Skeletal muscle cell (primary cell): ENCODE results near the gene PTPRD.

Experiments used
- DNase-seq: peaks from one replicate; pipeline ENCODE4 v3.0.0-alpha.2; 2010; ENCODE audit warnings: low read depth
- H3K4me3 ChIP-seq: 2 replicates; pipeline ENCODE4 v1.5.1; 2011; ENCODE audit warnings: low read depth, mild to moderate bottlenecking, control low read depth, low read length, moderate library complexity

Gene PTPRD

DNA sequence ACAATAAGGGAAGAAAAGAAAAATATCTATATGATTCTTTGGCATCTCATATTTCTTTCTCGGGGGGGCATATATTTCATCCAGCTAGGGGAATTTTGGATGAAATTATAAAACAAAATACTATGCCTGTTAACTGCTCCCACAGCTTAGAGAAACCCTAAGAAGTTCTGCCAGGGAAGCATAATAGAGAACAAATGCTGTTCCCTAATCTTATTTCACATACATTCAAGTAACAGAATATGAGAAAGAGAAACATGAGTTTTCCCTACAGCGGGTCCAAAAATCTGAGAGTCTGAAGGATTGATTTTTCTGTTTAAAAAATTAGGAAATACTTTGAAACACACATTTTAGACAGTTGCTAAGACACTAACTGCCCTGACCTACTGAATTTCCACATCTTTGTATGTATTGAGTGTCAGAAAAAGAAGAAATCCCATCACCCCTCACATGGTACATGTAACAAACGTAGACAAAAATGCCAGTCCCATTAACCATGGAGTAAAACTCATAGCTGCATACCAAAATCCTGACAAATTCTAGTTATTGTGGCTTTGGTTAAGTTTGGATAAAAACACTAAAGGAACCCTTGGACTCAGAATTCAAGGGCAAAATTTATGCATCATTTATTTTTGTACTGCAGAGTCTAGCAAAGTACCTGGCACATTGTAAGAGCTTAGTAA is 2193.1 kb downstream of the PTPRD start:
- no peak overlapping the region for H3K4me3 ChIP-seq
- peak; percentile 28 for DNase-seq

GRCh38 chr9:8417341-8417740 is 2195.5 kb downstream of the PTPRD start:
- no peak for DNase-seq
- no peak overlapping the region for H3K4me3 ChIP-seq

GRCh38 chr9:8412327-8412726 is 2200.5 kb downstream of the PTPRD start:
- DNase-seq: no peak
- H3K4me3 ChIP-seq: no peak overlapping the region

DNA sequence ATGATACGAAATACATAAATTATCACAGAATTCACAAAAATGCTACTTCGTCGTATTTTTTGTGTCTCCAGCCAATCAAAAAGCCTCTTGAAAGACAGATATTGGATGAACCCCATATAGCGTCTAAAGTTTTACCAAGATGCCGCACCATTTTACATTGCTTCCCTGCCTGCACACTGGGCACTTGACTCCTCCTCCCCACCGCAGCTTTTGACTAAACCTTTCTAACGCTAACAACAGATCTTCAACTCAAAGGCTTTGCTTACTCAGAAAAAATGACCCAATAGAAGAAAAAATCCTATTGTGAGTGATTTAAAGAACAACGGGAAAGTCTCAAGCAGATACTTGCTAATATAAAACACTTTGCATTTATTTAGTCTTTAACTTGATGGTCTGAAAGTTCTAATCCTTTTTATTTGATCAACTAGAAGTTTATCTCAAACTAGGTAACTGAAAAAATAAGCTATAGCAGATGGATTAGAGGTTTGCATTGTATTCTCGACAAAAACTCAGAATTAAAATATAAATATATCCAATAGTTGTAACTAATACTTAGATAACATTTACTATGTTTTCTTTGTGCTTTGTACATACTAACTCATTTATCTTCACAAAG is 2204.1 kb downstream of the PTPRD start:
- H3K4me3 ChIP-seq: no peak overlapping the region
- DNase-seq: no peak

DNA sequence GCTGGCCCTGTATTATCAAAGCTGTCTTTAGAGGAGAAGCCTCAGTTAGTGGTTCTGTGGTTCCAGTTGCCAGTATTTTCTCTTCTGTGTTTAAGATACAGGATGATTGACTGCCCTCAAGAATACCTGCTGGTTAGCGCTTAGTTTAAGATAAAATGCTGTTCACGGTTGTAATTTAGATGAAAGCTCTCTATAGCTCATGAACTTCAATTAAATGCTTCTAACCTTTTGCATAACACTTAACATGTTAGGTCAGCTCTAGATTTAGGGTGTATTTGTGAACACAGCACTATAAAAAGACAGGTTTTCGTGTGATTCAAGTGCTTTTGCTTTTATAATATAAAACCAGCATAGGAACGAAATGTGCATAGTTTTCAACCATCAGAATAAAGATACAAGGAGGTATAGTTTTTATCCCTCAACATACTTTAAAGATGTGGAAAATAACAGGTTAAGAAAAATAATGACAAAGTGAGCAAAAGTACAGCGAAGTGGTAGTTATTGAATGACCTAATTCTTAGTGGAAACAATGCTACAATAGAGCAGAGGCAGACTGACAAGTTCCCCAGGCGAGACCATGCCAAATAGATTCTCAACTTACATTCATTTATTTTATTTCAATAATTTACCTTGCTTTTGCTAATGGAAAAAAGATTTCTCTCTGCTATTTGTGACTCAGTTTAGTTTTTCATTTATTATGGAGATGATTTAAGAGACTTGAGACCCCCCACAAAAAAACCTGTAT is 2210.7 kb downstream of the PTPRD start:
- H3K4me3 ChIP-seq: no peak overlapping the region
- DNase-seq: no peak

DNA sequence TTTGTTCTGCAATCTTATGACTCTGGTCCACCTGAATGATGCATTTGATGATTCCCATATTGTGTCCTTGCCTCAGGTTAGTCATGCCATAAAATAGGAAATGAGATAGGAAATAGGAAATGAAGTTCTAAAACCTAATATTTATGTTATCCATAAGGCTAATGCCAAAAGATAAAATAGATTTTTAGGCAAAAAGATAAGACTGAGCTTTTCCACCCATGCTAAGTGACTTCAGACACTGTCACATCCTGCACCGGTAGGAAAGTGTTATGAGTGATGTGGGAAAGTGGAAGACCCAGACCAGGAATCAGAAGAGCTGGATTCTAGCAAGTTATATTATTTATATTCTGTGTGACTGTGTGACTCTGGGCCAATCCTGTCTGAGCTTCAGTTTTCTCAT is 2212.4 kb downstream of the PTPRD start:
- H3K4me3 ChIP-seq: no peak overlapping the region
- DNase-seq: no peak

- DNase-seq: no peak
- no peak overlapping the region for H3K4me3 ChIP-seq
Observed at GRCh38 chr9:8395022-8395421, 2217.8 kb downstream of the PTPRD start.

DNA sequence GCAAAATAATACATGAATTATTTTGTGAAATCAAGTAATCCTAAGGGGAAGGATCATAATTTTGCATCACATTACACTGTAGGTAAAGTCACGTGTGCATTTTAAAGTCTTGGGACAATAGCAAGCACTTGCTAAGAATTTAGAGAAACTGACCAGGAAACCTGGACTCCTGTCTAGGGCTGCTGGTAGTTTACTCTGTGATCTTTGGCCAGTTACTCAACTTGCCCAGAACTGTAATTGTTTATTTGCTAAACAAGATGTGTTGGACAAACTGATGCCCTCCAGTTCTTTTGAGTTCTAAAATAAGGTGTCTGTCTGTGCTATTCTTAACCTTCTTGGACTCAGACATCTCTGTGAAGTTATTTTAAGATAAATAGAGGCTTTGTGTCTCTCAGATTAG is 2218.5 kb downstream of the PTPRD start:
- DNase-seq: no peak
- H3K4me3 ChIP-seq: no peak overlapping the region

- H3K4me3 ChIP-seq: no peak overlapping the region
- no peak for DNase-seq
Observed at GRCh38 chr9:8392866-8393265, 2219.9 kb downstream of the PTPRD start.

- H3K4me3 ChIP-seq: no peak overlapping the region
- no peak for DNase-seq
Observed at GRCh38 chr9:8391566-8391965, 2221.2 kb downstream of the PTPRD start.

DNA sequence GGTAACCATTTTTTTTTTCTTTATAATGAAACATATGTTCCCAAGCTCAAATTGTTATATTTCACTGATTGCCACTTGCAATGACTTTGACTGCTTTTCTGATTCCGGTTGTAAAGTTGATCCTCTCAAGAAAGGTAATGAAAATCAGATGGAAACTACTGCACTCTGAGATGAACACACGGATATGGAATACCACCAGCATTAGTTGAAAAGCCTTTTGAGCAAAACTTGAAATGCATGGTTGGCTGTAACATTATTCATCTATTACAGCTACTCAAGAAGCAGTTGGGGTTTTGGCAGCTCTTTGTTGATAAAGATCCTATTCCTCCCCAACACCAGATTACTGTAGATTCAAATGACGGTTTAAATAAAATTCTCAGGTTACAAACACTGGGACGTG is 2221.7 kb downstream of the PTPRD start:
- H3K4me3 ChIP-seq: no peak overlapping the region

DNA sequence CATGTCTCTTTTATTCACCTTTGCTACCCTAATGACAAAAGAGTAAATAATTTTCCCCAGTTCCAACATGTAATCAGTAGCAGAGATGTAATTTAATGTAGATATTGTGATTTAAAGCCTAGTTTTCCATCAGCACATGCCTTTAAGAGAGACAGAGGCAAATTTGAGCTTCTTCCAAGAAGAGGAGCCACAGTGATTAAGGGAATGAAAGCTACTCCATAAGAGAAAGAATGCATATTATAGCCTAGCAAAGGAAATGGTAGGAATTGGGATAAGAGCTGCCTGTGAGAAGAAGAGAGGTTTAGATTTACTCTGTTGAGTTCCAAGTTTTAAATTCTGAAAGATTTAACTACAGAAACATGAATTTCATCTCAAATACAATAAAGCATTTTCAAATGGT is 2222.2 kb downstream of the PTPRD start:
- H3K4me3 ChIP-seq: no peak overlapping the region
- DNase-seq: no peak

More for the DNA sequence above, 2221.7 kb downstream of the PTPRD start:
- DNase-seq: no peak

DNA sequence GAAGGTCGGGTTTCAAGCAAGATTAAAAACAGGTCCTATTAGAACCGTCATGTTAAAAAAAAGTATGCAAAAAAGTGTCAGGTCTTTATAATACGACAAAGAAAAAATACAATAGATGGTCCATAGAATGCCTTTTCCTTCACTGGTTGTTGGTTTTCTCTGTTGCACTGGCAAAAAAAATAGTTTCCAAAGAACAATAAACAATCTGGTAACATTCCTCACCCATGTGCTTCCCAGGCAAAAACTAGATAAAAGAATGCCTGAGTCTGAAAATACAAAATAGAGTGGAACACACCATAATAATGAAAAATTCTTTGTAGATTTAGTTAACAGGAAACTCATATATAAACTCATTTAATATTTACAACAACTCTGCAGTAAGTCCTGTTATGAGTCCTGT is 2223.3 kb downstream of the PTPRD start:
- no peak overlapping the region for H3K4me3 ChIP-seq
- DNase-seq: no peak

- no peak overlapping the region for H3K4me3 ChIP-seq
- DNase-seq: no peak
Observed at GRCh38 chr9:8388132-8388531, 2224.7 kb downstream of the PTPRD start.

DNA sequence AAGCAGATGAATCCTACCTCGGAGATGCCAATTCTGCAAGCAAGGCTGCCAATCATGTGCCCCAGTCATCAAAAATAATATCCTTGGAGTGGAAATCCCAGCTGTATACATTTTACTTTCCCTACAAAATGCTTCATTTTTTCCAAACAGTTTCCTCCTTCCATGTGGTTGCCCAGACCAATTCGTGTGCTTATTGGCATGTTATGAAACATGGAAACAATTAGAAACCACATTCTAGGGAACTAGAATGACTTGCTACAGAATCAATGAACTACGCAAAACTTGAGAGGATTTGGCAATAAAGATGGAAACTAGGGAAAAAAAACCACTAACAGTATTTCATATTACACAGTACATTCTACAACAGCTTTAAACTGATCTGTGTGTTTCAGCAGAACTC is 2228.7 kb downstream of the PTPRD start:
- H3K4me3 ChIP-seq: no peak overlapping the region
- DNase-seq: peak; percentile 18

DNA sequence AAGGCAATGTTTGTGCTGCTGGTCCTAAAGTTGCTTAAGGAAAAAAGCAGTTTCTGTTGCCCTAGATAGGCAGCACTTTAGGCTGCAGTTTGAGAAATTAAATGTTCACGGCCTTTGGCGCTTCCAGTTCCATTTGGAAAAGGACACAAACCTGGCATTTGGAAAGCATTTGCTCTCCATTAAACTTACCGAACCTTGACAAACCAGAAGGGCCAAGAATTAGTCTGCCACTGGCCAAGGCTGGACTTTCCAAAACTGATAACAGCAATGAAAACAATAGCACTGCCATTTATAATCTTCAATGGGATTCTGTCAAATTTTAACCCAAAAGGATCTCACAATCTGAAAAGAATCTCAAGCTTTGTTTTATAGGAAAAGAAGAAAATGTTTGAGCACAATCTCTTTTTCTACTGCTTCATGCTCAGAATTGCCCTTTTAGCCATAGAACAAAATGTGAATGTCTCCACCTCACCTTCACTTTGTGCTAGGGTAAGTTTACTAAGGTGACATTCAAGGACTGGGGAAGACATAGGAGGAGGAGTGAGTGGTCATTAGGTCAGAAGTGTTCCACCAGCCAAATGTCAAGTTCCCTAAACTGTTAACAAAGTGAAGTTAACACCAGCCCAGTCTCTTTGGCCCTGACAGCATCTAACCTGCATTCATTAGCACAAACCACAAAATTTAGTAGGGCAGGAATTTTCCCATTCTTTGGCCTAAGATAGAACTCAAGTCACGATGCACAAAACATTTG is 2229.8 kb downstream of the PTPRD start:
- DNase-seq: no peak
- no peak overlapping the region for H3K4me3 ChIP-seq

GRCh38 chr9:8382266-8382665 is 2230.5 kb downstream of the PTPRD start:
- DNase-seq: no peak
- no peak overlapping the region for H3K4me3 ChIP-seq

GRCh38 chr9:8381601-8382000 is 2231.2 kb downstream of the PTPRD start:
- DNase-seq: no peak
- H3K4me3 ChIP-seq: no peak overlapping the region

- DNase-seq: no peak
Observed at GRCh38 chr9:8374471-8374870, 2238.3 kb downstream of the PTPRD start.

DNA sequence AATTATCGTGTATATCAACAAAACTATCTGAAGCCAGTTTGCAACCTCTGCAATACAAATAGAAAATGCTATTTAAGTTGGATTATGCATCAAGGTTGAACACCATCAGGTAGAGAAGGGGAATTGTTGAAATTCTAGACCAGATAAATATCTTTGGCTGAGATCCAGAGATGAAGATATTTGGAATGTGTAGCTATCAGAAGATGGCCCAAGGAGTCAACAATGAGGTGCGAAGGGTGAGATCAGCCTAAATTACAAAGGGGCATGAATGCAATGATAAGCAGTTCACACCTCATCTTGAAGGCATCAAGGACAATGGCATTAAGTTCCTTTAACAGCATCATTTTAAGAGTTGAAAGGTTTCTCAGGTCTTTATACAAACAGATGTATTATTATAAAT is 2241.1 kb downstream of the PTPRD start:
- no peak overlapping the region for H3K4me3 ChIP-seq
- no peak for DNase-seq

More at GRCh38 chr9:8374471-8374870, 2238.3 kb downstream of the PTPRD start:
- no peak overlapping the region for H3K4me3 ChIP-seq
